Lung (tissue), 12 donors: ENCODE measurements around the gene PDE8A. TPM values are rescaled to one million over a fixed set of nuclear protein-coding genes. Genes with fewer than 3 reads are reported as not detected.

Experiments
- ATAC-seq: fragments of 200-7000 bp; cut with Tn5 transposase; one replicate; pipeline ENCODE4 v1.9.1; 2020; ENCODE audit warnings: moderate number of reproducible peaks; ENCODE audit not compliant: insufficient read depth, low FRiP score
- DNase-seq, 3 donors: peaks; one replicate each; pipeline ENCODE4 v3.0.0-alpha.2; 2013 to 2017
- H3K27ac ChIP-seq, 2 donors: one replicate each; pipeline ENCODE4 v1.5.1; 2013; ENCODE audit warnings: mild to moderate bottlenecking in 2 of 2, moderate library complexity in 2 of 2, control low read depth in 1 of 2, inconsistent platforms in 1 of 2, low read depth in 1 of 2, low read length in 1 of 2
- H3K27me3 ChIP-seq, 3 donors: one replicate each; pipeline ENCODE4 v1.5.1; 2013; ENCODE audit warnings: low read length in 2 of 3; ENCODE audit not compliant: control insufficient read depth in 3 of 3, insufficient read depth in 3 of 3
- H3K36me3 ChIP-seq, 4 donors: one replicate each; pipeline ENCODE4 v1.5.1; 2013; ENCODE audit warnings: low read length in 4 of 4, mild to moderate bottlenecking in 1 of 4, moderate library complexity in 1 of 4; ENCODE audit not compliant: control insufficient read depth in 4 of 4, insufficient read depth in 4 of 4
- H3K4me1 ChIP-seq, 5 donors: one replicate each; pipeline ENCODE4 v1.5.1; 2013; ENCODE audit warnings: low read length in 5 of 5, mild to moderate bottlenecking in 2 of 5, moderate library complexity in 1 of 5; ENCODE audit not compliant: control insufficient read depth in 5 of 5, insufficient read depth in 5 of 5
- H3K4me3 ChIP-seq: one replicate; pipeline ENCODE4 v1.5.1; 2013; ENCODE audit warnings: mild to moderate bottlenecking, control low read depth, moderate library complexity
- H3K9ac ChIP-seq, 2 donors: one replicate each; pipeline ENCODE4 v1.5.1; 2013; ENCODE audit warnings: low read length in 2 of 2, control low read depth in 1 of 2; ENCODE audit not compliant: insufficient read depth in 1 of 2
- H3K9me3 ChIP-seq, 4 donors: one replicate each; pipeline ENCODE4 v1.5.1; 2013; ENCODE audit warnings: low read length in 3 of 4, mild to moderate bottlenecking in 1 of 4, moderate library complexity in 1 of 4; ENCODE audit not compliant: control insufficient read depth in 4 of 4, insufficient read depth in 3 of 4
- CTCF ChIP-seq: IDR thresholded peaks from 2 replicates; pipeline ENCODE4 v1.5.1; 2012; ENCODE audit warnings: mild to moderate bottlenecking; ENCODE audit errors: control extremely low read depth, extremely low read depth
- WGBS, 2 donors: extraction: QIAGEN DNeasy Blood & Tissue Kit; methylation state at CpG; one replicate each; pipeline ENCODE4 v1.1.7; 2013; 5-methylcytosine and 5-hydroxymethylcytosine counted together
- polyA plus RNA-seq, 2 donors: library from polyadenylated mRNA; stranded (reverse); fragments of 200-250 nt; gene quantifications; one replicate each; pipeline ENCODE4 v1.2.1, GENCODE V29; 2013
- total RNA-seq, 2 donors: library from RNA; depleted of rRNA in 1 of 2; stranded (reverse); fragments of >200 nt in 1 of 2; gene quantifications; one replicate each; pipeline ENCODE4 v1.2.1, GENCODE V29; 2014 to 2021
- donor health status: control.
- donor health status: control.
- donor health status: Bipolar disorder and iron deficiency.
- donor health status: healthy.
- donor health status: DM: yes; HTN: yes; CAD: no.

PDE8A gene
- total and polyA plus RNA-seq, 4 donors: 13.7 to 87.7 (median 33.5) TPM

GRCh38 chr15:85059734-85060133, 78.1 kb downstream of the PDE8A start:
- Histone ChIP-seq H3K4me3 (no peak overlapping the region), H3K36me3 (no peaks in the 10 kb centered on the region), H3K9ac (no peak overlapping the region), H3K27me3 (no peaks in the 10 kb centered on the region), H3K4me1 (peaks cover 0 to 11% (median 0%) of the 10 kb centered on the region in 5 donors), H3K9me3 (peaks cover 0 to 3% (median 2%) of the 10 kb centered on the region in 4 donors), H3K27ac (no peak overlapping the region)
- ATAC-seq (no peak), DNase-seq (no peak)
- no peak for TF ChIP-seq CTCF
- WGBS, 2 donors: 70 to 100% methylated on average over 2 of the region's 2 CpGs

DNA sequence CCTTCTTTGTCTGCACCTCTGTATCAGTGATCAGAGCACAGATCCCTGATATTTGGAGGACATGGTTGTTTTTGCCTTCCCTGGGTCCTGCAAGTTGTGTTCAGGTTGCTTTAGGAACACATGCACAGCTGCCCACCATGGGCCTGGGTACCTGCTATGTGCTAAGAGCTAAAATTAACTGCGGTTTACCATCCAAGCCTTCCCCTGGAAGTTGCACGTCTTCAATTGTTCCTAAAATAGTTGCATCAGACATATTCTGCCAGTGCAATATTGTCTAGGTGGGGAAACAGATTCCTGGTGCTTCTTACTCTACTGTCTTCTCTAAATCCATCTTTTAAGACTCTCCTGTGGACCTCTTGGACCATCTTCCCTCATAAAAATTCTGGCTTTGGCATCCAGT, 80.9 kb downstream of the PDE8A start:
- H3K27ac ChIP-seq: no peak overlapping the region
- WGBS, 2 donors: 42 to 70% methylated on average over 2 of the region's 2 CpGs
- ATAC-seq (no peak), DNase-seq (no peak)
- H3K4me3 ChIP-seq: no peak overlapping the region
- no peaks in the 10 kb centered on the region for H3K36me3 ChIP-seq
- H3K4me1 ChIP-seq: peaks cover 0 to 11% (median 0%) of the 10 kb centered on the region in 5 donors
- peaks cover 0 to 3% (median 1%) of the 10 kb centered on the region in 4 donors for H3K9me3 ChIP-seq
- no peaks in the 10 kb centered on the region for H3K27me3 ChIP-seq
- no peak overlapping the region for H3K9ac ChIP-seq
- no peak for TF ChIP-seq CTCF

DNA sequence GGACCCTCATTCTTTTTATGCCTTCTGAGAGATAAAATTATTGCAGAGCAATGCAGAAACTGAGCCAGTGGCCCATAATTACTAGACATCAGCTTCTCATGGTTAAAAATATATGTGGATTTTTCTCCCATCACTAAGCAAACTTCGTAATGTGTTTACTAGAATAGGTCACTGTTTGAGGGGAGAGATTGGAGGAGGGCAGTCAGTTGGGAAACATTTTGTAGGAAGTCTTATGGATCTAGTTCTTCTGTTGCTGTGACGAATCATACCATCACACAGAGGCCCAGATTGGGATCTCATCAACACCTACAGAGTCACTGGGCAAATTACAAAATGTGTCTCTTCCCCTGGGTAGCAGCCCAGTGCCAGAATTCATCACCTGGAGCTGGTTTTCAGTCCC, 81.4 kb downstream of the PDE8A start:
- H3K4me3 ChIP-seq: no peak overlapping the region
- no peak overlapping the region for H3K27ac ChIP-seq
- peaks cover 0 to 3% (median 1%) of the 10 kb centered on the region in 4 donors for H3K9me3 ChIP-seq
- ATAC-seq (no peak), DNase-seq (no peak)
- H3K27me3 ChIP-seq: no peaks in the 10 kb centered on the region
- H3K4me1 ChIP-seq: peaks cover 0 to 11% (median 0%) of the 10 kb centered on the region in 5 donors
- 94 to 95% methylated on average over 2 of the region's 2 CpGs for WGBS, 2 donors
- peaks cover 0 to 2% (median under 1%) of the 10 kb centered on the region in 4 donors for H3K36me3 ChIP-seq
- TF ChIP-seq CTCF: no peak
- H3K9ac ChIP-seq: no peak overlapping the region

GRCh38 chr15:85063522-85064079, 81.9 kb downstream of the PDE8A start:
- 97 to 100% methylated on average over 1 of the region's 1 CpG for WGBS, 2 donors
- H3K4me3 ChIP-seq: no peak overlapping the region
- DNase-seq (no peak), ATAC-seq (no peak)
- H3K36me3 ChIP-seq: peaks cover 0 to 4% (median 1%) of the 10 kb centered on the region in 4 donors
- no peaks in the 10 kb centered on the region for H3K27me3 ChIP-seq
- TF ChIP-seq CTCF: no peak
- H3K27ac ChIP-seq: no peak overlapping the region
- H3K9ac ChIP-seq: no peak overlapping the region
- peaks cover 0 to 3% (median 1%) of the 10 kb centered on the region in 4 donors for H3K9me3 ChIP-seq
- H3K4me1 ChIP-seq: peaks cover 0 to 11% (median 0%) of the 10 kb centered on the region in 5 donors
